HG03039 (cell line): ENCODE results near the gene TBC1D3I.
"Not testable (repeated sequence)": the region's sequence is repeated elsewhere in the genome, so short reads cannot be mapped to it uniquely, and the experiment has no call there.

ENCODE experiments used
- ATAC-seq: cut with Tn5 transposase; IDR thresholded peaks from one replicate; pipeline ENCODE4 v1.9.1; 2021; ENCODE audit warnings: mild to moderate bottlenecking, moderate library complexity; ENCODE audit not compliant: unreplicated experiment

TBC1D3I gene

GRCh38 chr17:36207383-36207782 lies 57.0 kb downstream of the TBC1D3I start:
- not testable (repeated sequence) for ATAC-seq

DNA sequence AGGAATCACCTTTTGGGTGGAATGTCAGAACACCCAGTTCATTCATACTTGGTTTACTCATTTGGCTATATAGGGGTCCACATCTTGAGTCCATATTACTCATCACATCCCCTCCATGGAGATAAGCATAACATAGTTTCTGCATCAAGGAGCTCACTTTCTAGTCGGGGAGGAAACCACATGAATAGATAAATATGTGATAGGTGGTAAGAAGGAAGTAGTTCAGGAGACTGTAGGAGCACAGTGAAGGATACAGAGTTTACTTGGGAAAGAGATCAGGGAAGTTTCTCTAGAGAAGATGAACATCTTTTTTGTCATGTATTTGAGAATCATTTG lies 57.9 kb downstream of the TBC1D3I start:
- ATAC-seq = not testable (repeated sequence)

GRCh38 chr17:36205637-36206485 lies 58.5 kb downstream of the TBC1D3I start:
- ATAC-seq = no peak

DNA sequence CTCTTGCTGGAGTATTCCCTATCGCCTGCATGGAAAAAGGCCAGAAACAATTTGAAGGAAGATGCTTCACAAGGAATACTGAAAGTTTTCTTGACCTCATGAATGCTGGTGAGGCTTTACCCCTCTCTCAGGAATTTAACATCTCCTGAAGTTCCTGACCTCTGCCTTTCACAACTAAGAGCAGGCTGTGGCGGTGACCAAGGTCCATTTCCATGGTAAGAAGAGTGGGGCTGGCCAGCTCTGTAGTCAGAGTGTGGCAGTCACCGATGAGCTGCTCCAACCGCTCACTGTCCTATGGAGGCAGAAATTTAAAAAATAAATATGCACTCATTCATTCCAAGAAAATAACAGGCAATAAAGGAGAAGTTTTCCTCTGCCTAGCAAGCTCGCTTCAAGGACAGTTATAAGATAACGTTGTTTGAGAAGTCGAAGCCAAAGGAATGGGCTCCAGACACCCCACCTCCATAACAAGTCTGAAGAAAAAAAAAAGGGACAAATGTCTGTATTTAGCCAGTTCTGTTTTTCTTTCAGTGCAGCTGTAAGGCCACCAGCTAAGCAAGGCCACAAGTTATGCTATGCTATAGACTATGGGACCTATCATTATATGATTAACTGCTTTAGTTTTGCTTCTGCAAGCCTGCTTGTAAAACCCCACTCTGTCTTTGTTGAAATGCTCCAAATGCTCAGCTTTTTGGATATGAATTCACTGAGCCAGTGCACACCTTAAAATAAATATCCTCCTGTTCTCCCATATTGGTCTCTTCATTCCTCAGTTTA lies 59.5 kb downstream of the TBC1D3I start:
- no peak for ATAC-seq
